Psoas muscle (tissue), 8 donors: Measurements from ENCODE around the gene RBFOX1. TPM values are rescaled to one million over a fixed set of nuclear protein-coding genes. Genes with fewer than 3 reads are reported as not detected.
A peak's percentile ranks its signal among the peaks of the same experiment; 100 is the strongest.

Experiments
- ATAC-seq, 4 donors: fragments of 200-7000 bp; cut with Tn5 transposase; one replicate each; pipeline ENCODE4 v1.9.1; 2020; ENCODE audit warnings: moderate library complexity in 3 of 4, mild to moderate bottlenecking in 2 of 4
- DNase-seq, 2 donors: peaks; one replicate each; pipeline ENCODE4 v3.0.0-alpha.2; 2020
- H3K27ac ChIP-seq: fragments of 200-600 bp; one replicate; pipeline ENCODE4 v1.8.0; 2022
- H3K27me3 ChIP-seq, 3 donors: fragments of 200-600 bp in 1 of 3; one replicate each; pipeline versions ENCODE4 v1.6.1 to v1.8.0; 2013 to 2022; ENCODE audit warnings: low read length in 2 of 3, mild to moderate bottlenecking in 2 of 3, moderate library complexity in 1 of 3; ENCODE audit not compliant: insufficient read depth in 3 of 3
- H3K36me3 ChIP-seq, 2 donors: fragments of 200-600 bp in 1 of 2; one replicate each; pipeline versions ENCODE4 v1.6.1 to v1.8.0; 2013 to 2022; ENCODE audit warnings: low read depth in 1 of 2, mild to moderate bottlenecking in 1 of 2, moderate library complexity in 1 of 2; ENCODE audit not compliant: insufficient read depth in 1 of 2
- H3K4me1 ChIP-seq: fragments of 200-600 bp; one replicate; pipeline ENCODE4 v1.8.0; 2022
- H3K4me3 ChIP-seq: fragments of 200-600 bp; one replicate; pipeline ENCODE4 v1.8.0; 2022; ENCODE audit warnings: mild to moderate bottlenecking
- H3K9me3 ChIP-seq: fragments of 200-600 bp; one replicate; pipeline ENCODE4 v1.8.0; 2022
- CTCF ChIP-seq: fragments of 200-600 bp; IDR thresholded peaks from one replicate; pipeline ENCODE4 v1.8.0; 2022; ENCODE audit warnings: antibody characterized with exemption
- WGBS, 3 donors: extraction: QIAGEN DNeasy Blood & Tissue Kit; methylation state at CpG; one replicate each; pipeline versions ENCODE4 v1.1.6 to v1.1.7; 2013; 5-methylcytosine and 5-hydroxymethylcytosine counted together
- intact Hi-C, 2 donors: fragments of 100-400 bp; cut with DNase I; formaldehyde crosslinking; loops; one replicate each; pipeline versions ENCODE4 v1.11.0 to v1.14.2; 2022
- polyA plus RNA-seq, 3 donors: library from polyadenylated mRNA; stranded (reverse); fragments of 200-250 nt; gene quantifications; one replicate each; pipeline ENCODE4 v1.2.3, GENCODE V29; 2013
- total RNA-seq, 4 donors: library from RNA; stranded (reverse); fragmentation: NEBNext Ultra II Directional in 2 of 4; extraction: Animal tissue kit (Norgen Biotek cat#: 25700) in 2 of 4; gene quantifications; one replicate each; pipeline versions ENCODE4 v1.2.1 to v1.2.4, GENCODE V29; 2021 to 2023
- donor health status: healthy with polysubstance abuse.
- donor health status: DM: no; HTN: no; CAD: no; lungs with moderate emphysema.
- donor health status: Bipolar disorder and iron deficiency.
- donor health status: healthy.
- donor health status: DM: yes; HTN: yes; CAD: no.
- donor health status: DM: no; HTN: no; CAD: no.
- donor health status: DM: no; HTN: no; CAD: no.
- donor health status: DM: yes; HTN: yes; CAD: no.

Gene RBFOX1
- total and polyA plus RNA-seq, 7 donors = 2.8 to 141 (median 113) TPM

GRCh38 chr16:7714775-7715174 lies 382.1 kb downstream of the RBFOX1 start:
- no peaks in the 10 kb centered on the region for H3K27me3 ChIP-seq
- DNase-seq (no peak), ATAC-seq (peak in 1 of 4 donors; percentile 11)
- peaks cover 0 to 7% of the 10 kb centered on the region in 2 donors for H3K36me3 ChIP-seq
- no peak for TF ChIP-seq CTCF
- no peak overlapping the region for H3K27ac ChIP-seq
- no peaks in the 10 kb centered on the region for H3K9me3 ChIP-seq
- WGBS, 3 donors = 94 to 100% (median 95%) methylated on average over 2 of the region's 2 CpGs
- intact Hi-C loops = loop anchor here in 1 of 2 donors (10.0 kb wide), 1 partner anchor 50 kb away; no protein-coding TSS in a partner anchor
- no peak overlapping the region for H3K4me3 ChIP-seq
- no peaks in the 10 kb centered on the region for H3K4me1 ChIP-seq

- Histone ChIP-seq H3K27me3 (no peaks in the 10 kb centered on the region), H3K36me3 (no peaks in the 10 kb centered on the region), H3K4me1 (no peaks in the 10 kb centered on the region), H3K9me3 (no peaks in the 10 kb centered on the region), H3K4me3 (no peak overlapping the region), H3K27ac (no peak overlapping the region)
- ATAC-seq (peak in 2 of 4 donors; percentile 29 to 35), DNase-seq (no peak)
- intact Hi-C loops = loop anchor here in 1 of 2 donors (10.0 kb wide), 1 partner anchor 52 kb away; no protein-coding TSS in a partner anchor
- no peak for TF ChIP-seq CTCF
- WGBS, 3 donors = 17 to 18% (median 17%) methylated on average over 18 of the region's 18 CpGs
Measured at GRCh38 chr16:7716660-7717550, 384.3 kb downstream of the RBFOX1 start.

- no peaks in the 10 kb centered on the region for H3K36me3 ChIP-seq
- intact Hi-C loops = no loop called here
- H3K27ac ChIP-seq = no peak overlapping the region
- H3K9me3 ChIP-seq = no peaks in the 10 kb centered on the region
- H3K27me3 ChIP-seq = no peaks in the 10 kb centered on the region
- WGBS, 3 donors = 68 to 81% (median 79%) methylated on average over 4 of the region's 4 CpGs
- DNase-seq (no peak), ATAC-seq (no peak)
- TF ChIP-seq CTCF = no peak
- no peak overlapping the region for H3K4me3 ChIP-seq
- H3K4me1 ChIP-seq = no peaks in the 10 kb centered on the region
Measured at GRCh38 chr16:7722761-7723160, 390.1 kb downstream of the RBFOX1 start.

- H3K27ac ChIP-seq = no peak overlapping the region
- H3K4me1 ChIP-seq = no peaks in the 10 kb centered on the region
- no peak for TF ChIP-seq CTCF
- ATAC-seq (no peak), DNase-seq (no peak)
- 20 to 30% (median 27%) methylated on average over 5 of the region's 5 CpGs for WGBS, 3 donors
- H3K9me3 ChIP-seq = no peaks in the 10 kb centered on the region
- no peaks in the 10 kb centered on the region for H3K36me3 ChIP-seq
- intact Hi-C loops = no loop called here
- no peak overlapping the region for H3K4me3 ChIP-seq
- H3K27me3 ChIP-seq = no peaks in the 10 kb centered on the region
Measured at GRCh38 chr16:7731141-7731540, 398.5 kb downstream of the RBFOX1 start.
